SW480 (cell line): ENCODE results near the gene HAUS6.
A peak's percentile ranks its signal among the peaks of the same experiment; 100 is the strongest.
"Not testable (repeated sequence)": the region's sequence is repeated elsewhere in the genome, so short reads cannot be mapped to it uniquely, and the experiment has no call there.

Experiments used
- DNase-seq: peaks from one replicate; pipeline ENCODE4 v3.0.0-alpha.2; 2016; ENCODE audit warnings: low spot score

The HAUS6 gene

DNA sequence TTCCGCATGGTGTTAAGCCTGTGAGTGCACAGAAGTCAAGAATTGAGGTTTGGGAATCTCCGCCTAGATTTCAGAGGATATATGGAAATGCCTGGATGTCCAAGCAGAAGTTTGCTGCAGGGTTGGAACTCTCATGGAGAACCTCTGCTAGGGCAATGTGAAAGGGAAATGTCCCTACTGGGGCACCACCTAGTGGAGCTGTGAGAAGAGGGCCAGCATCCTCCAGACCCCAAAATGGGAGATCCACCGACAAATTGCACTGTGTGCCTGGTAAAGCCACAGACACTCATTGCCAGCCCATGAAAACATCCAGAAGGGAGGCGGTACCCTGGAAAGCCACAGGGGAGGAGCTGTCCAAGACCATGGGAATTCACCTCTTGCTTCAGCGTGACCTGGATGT lies 66.1 kb downstream of the HAUS6 start:
- no peak for DNase-seq

DNA sequence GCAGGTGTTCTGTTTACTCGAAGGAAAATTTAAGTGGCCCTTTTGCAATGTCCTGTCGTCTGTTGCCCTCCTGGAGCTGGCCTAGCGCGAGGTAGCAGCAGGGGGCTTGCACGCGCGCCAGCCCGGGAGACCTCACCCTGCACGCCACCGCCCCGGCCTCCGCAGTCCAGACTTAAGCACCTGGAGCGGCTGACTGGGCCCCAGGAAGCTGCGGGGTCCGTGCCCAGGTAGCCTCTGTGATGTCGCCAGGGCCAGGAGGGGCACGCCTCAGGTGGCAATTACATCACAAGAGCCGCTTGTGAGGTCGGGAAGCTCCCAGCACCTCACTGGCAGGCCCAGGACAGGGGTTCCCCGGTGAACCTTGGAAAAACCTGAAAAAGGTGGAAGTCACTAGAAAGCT lies 69.7 kb downstream of the HAUS6 start, which contains the start of gene SAXO1:
TSS of gene SAXO1 (minus strand) at position 195 of the 400 bp plus-strand sequence. CDS start 301 bp downstream, outside the sequence.
- DNase-seq: no peak

DNA sequence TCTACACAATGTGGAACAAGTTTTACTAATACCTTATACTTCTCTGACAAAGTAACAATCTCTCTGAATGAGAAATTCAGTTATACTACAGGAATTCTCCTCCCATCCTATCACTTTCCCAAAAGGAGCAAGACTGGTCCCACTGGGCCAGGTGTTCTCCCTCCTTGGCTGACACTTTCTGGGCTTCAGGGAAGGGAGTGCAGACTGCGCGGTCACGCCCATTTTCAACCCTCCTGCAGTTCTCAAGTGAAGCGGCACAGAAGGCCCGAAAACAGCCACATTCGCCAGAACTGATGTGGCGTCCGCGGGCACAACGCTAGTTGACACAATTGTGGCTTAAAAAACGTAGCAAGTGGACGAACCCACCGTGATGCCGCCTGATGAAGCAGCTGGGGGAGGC lies 70.3 kb downstream of the HAUS6 start:
- DNase-seq: no peak

DNA sequence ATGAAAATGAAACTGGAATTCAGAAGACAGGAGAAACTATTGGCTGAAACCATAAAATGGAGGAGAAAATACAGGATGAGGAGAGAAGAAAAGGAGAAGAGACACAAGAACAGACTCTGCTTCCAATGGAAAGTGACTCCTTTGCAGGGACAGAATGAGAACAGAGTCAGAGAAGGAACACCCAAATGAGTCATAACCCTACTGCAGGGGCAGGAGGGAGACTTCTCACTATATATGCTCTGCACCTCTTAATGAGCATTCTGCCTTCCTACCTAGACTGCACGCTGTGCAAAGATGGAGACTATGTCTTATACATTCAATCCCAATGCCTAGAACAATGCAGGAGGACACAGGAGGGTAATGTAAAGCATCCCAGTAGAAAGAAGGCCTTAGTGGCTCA lies 71.8 kb downstream of the HAUS6 start:
- DNase-seq: no peak

DNA sequence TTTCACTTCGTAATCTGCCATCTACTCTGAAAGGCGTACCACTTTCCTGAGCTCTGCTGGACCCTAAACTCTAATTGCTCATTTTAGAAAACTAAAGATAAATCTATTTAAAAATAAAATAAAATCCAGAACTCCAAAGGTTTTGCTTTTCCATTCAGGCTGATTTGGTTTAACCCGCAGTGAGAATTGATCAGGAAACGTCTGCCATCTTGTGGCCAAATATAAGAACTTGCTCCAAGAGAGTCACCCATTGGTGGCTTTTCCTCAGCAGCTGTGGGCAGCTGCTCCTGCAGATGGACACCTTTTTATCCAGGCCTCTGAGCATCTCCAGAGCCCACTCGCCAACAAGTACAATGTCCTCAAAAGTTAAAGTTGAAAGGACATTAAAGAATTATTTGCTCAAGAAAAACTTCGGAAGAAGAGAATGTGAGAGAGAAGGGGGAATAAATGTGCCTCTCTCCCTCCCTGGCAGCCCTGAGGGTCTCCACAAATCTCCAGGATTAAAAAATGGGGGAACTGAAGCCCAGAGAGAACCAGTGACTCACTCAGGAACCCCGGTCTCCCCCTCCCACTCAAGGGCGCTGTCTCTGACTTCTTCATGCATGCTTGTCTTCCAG lies 73.8 kb downstream of the HAUS6 start:
- DNase-seq: peak; percentile 61

DNA sequence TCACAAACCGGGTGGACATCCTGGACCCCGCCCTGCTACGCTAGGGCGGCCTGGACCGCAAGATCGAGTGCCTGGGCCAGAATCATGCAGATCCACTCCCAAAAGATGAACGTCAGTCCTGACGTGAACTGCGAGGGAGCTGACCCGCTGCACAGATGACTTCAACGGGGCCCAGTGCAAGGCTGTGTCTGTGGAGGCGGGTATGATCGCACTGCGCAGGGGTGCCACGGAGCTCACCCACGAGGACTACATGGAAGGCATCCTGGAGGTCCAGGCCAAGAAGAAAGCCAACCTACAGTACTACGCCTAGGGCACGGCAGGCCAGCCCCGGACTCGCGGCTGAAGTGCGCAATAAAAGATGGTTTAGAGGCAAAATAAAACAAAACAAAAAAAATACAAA lies 74.9 kb downstream of the HAUS6 start:
- DNase-seq: no peak

DNA sequence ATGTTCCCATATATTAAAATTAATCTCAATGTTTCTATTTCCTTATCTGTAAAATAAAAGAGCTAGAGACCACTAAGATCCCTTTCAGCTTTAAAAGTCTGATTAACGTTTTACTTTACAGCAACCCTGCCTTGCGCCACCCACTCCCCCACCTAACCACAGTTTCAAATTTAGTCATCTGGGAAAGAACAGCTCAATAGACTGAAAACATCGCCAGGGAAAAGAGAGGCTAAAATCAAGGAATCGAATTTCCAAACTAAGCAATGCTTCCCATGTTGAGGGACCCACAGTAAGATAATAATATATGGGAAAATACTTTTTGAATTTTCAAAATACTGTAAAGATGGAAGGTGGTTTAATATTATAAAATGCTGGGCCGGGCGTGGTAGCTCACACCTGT lies 76.3 kb downstream of the HAUS6 start:
- DNase-seq: no peak

DNA sequence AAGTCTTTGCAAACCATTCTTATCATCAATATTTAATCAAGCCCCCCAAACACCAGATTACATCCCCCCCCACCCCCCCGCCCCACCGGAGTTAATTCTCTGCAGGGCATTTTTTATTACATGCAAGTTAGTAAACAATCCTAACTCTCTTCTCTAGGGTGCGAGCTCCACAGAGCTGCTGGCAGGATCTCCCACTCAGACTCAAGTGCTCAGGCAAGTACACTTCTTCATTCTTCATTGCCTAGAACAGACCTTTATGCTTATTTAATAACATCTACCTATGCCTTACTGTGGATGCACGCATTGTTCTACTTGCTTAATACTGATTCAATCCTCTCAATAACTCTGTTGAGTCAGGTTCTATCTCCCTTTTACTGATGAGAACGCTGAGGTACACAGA lies 79.6 kb downstream of the HAUS6 start:
- DNase-seq: no peak

DNA sequence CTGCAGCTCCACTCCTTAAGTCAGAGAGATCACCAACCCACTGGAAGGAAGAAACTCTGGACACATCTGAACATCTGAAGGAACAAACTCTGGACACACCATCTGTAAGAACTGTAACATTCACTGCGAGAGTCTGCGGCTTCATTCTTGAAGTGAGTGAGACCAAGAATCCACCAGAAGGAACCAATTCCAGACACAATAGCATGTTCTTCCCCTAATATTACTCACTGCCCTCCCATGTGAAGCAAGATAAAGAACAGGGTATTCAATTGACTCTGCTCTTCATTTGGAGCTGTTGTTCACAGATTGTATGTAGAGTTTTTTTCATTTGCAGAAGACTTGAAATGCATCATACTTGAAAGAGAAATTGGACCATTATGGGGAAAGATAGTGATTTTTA lies 80.5 kb downstream of the HAUS6 start:
- DNase-seq: no peak

DNA sequence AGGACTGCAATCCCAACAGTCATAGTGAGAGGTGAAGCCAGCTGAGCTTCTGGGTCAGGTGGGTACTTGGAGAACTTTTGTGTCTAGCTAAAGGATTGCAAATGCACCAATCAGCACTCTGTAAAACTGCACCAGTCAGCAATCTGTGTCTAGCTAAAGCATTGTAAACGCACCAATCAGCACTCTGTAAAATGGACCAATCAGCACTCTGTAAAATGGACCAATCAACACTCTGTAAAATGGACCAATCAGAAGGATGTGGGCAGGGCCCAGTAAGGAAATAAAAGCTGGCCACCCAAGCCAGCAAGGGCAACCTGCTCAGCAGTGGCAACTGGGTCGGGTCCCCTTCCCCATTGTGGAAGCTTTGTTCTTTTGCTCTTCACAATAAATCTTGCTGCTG lies 81.1 kb downstream of the HAUS6 start:
- not testable (repeated sequence) for DNase-seq

DNA sequence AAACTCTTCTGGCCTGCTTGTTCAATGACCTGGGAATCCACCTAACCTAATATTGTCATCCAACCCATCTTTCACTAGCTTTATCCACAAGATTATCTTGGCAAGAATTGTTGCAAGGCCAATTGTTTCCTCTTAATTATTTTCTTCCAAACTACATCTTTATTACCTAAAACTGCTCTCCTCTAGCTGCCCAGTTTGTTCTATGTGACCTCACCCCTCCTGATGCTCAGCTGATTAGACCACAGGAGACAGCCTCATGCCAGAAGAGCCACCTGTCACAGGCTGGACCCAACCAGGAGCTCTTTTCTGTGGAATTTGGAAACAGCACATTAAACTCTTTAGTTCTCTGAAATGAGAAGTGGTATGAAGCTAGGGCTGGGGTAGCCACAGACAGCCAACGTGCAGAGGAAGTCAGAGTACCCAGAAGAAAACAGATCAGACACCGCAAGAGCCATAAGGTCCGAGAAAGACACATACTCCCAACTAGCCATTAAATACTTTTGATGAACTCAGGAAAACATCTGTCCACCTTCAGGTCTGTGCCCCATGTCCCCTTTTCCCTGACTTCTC lies 81.7 kb downstream of the HAUS6 start:
- no peak for DNase-seq

DNA sequence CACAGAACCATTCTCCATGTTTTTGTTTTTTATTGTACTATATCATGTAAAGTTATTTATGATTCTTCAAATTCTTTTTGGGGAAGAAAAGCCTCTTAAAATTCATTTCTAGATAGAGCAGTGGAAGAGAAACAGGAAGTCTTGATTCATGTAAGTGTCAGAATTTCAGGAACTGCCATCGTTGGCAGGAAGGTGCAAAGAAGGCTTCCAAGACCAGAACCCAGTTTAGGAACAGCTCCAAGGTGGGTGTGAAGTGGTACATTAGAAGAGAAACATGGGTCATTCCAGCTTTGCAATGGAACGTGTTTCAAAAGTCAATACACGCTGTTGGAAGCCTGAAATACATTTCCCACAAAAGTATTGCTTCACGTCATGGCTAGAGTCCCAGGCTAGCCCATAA lies 84.5 kb downstream of the HAUS6 start:
- no peak for DNase-seq

DNA sequence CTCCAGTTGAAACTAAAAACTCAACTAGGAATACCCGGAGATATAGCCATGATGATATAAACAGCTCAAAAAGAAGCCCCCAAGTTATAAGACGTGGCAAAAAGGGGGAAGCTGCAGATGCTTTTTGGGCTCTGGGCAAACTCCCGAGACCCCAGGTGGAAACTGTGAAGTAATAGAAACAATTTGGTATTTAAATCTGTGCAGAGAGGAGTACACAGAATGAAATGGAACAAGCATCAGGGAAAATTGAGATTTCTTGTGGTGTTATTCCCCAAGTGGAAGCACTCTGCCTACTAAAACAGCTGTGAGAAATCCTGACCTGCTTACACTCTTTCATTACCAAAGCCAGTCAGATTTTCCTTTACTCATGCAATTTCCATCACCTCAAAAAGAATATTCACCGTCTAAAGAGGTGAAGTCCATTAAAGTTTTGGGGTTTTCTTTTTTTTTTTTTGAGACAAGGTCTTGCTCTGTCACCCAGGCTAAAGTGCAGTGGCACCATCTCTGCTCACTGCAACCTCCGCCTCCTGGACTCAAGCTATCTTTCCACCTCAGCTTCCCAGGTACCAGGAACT lies 93.2 kb downstream of the HAUS6 start:
- no peak for DNase-seq
